ENCODE results near the gene HBZ.
A peak's percentile ranks its signal among the peaks of the same experiment; 100 is the strongest.
"Not testable (repeated sequence)": the region's sequence is repeated elsewhere in the genome, so short reads cannot be mapped to it uniquely, and the experiment has no call there.

The HBZ gene

GRCh38 chr16:133716-134115, 18.7 kb upstream of the HBZ start:
- DNase-seq (ENCODE audit: low spot score), result no peak
- no peak for FAIRE-seq

- DNase-seq (ENCODE audit: low spot score) (peak; percentile 30), FAIRE-seq (no peak)
Measured at GRCh38 chr16:138049-138417, 14.4 kb upstream of the HBZ start.

GRCh38 chr16:140175-140857, 12.1 kb upstream of the HBZ start:
- no peak for DNase-seq (ENCODE audit: low spot score)
- no peak for FAIRE-seq

- FAIRE-seq (no peak), DNase-seq (ENCODE audit: low spot score) (no peak)
Measured at GRCh38 chr16:142405-142967, 10.0 kb upstream of the HBZ start.

- FAIRE-seq, result no peak
- DNase-seq (ENCODE audit: low spot score), result no peak
Measured at GRCh38 chr16:143047-143446, 9.4 kb upstream of the HBZ start.

- no peak for FAIRE-seq
Measured at GRCh38 chr16:143456-143855, 9.0 kb upstream of the HBZ start.

GRCh38 chr16:144797-145252, 7.6 kb upstream of the HBZ start:
- FAIRE-seq, result no peak
- DNase-seq (ENCODE audit: low spot score), result no peak

More at GRCh38 chr16:143456-143855, 9.0 kb upstream of the HBZ start:
- DNase-seq (ENCODE audit: low spot score), result no peak

GRCh38 chr16:146646-147045, 5.8 kb upstream of the HBZ start:
- DNase-seq (ENCODE audit: low spot score), result no peak
- no peak for FAIRE-seq

- DNase-seq (ENCODE audit: low spot score) (no peak), FAIRE-seq (no peak)
Measured at GRCh38 chr16:149024-149660, 3.3 kb upstream of the HBZ start.

GRCh38 chr16:153129-153521, 681 bp downstream of the HBZ start:
- FAIRE-seq; DNase-seq (ENCODE audit: low spot score): not testable (repeated sequence)

- not testable (repeated sequence) for DNase-seq (ENCODE audit: low spot score)
- peak; percentile 62 for FAIRE-seq
Measured at GRCh38 chr16:153550-154216, 1.2 kb downstream of the HBZ start.

GRCh38 chr16:154217-155030, 2.0 kb downstream of the HBZ start:
- no peak for FAIRE-seq
- DNase-seq (ENCODE audit: low spot score), result no peak

- no peak for FAIRE-seq
- DNase-seq (ENCODE audit: low spot score), result no peak
Measured at GRCh38 chr16:155031-155398, 2.6 kb downstream of the HBZ start.

GRCh38 chr16:159136-159849, 6.8 kb downstream of the HBZ start:
- no peak for DNase-seq (ENCODE audit: low spot score)
- FAIRE-seq, result no peak

- not testable (repeated sequence) for DNase-seq (ENCODE audit: low spot score); FAIRE-seq
Measured at GRCh38 chr16:160242-160641, 7.8 kb downstream of the HBZ start.

- DNase-seq (ENCODE audit: low spot score), result no peak
- FAIRE-seq, result no peak
Measured at GRCh38 chr16:160691-161190, 8.3 kb downstream of the HBZ start.

GRCh38 chr16:162271-162991, 10.0 kb downstream of the HBZ start:
- FAIRE-seq (no peak), DNase-seq (ENCODE audit: low spot score) (no peak)

GRCh38 chr16:163139-163538, 10.7 kb downstream of the HBZ start:
- FAIRE-seq; DNase-seq (ENCODE audit: low spot score): not testable (repeated sequence)

- not testable (repeated sequence) for DNase-seq (ENCODE audit: low spot score)
- peak; percentile 32 for FAIRE-seq
Measured at GRCh38 chr16:163696-164095, 11.3 kb downstream of the HBZ start.

All from urothelium cell line (cell line).